Stimulated activated CD4-positive, alpha-beta T cell treated with anti-CD3 and anti-CD28 coated beads, Interleukin-1b, Interleukin-23, amount 100 ng/mL, for 1 hour (primary cell): ENCODE data around the gene SDK1.

Experiments
- DNase-seq, 2 donors: peaks; one replicate each; pipeline ENCODE4 v3.0.0-alpha.2; 2020; ENCODE audit warnings: low read depth in 2 of 2

The SDK1 gene

GRCh38 chr7:3300651-3301448, at the start of gene SDK1:
TSS of gene SDK1 (plus strand) at chr7:3301252. CDS start at chr7:3301587, 335 bp downstream.
- DNase-seq = peak; percentile 77 to 87

DNA sequence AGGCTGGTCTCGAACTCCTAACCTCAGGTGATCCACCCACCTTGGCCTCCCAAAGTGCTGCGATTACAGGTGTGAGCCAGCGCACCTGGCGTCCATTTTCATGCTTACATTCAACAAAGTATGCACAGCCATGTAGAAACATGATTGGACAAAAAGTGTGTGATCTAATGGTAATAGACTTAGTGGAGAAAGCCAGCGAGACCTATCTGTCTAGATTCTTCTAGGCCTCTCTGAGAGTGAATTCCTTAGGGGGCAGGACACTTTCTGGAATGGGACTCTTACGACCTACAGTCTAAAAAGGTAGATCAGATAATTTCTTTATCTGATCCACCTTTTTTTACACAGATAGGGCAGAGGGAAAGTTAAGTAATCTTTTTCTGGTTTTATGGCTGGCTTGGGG, 46.3 kb upstream of the SDK1 start:
- no peak for DNase-seq

GRCh38 chr7:3259711-3260400, 41.2 kb upstream of the SDK1 start:
- DNase-seq = no peak

GRCh38 chr7:3260401-3260715, 40.7 kb upstream of the SDK1 start:
- no peak for DNase-seq

GRCh38 chr7:3264693-3265339, 36.2 kb upstream of the SDK1 start:
- DNase-seq = no peak

DNA sequence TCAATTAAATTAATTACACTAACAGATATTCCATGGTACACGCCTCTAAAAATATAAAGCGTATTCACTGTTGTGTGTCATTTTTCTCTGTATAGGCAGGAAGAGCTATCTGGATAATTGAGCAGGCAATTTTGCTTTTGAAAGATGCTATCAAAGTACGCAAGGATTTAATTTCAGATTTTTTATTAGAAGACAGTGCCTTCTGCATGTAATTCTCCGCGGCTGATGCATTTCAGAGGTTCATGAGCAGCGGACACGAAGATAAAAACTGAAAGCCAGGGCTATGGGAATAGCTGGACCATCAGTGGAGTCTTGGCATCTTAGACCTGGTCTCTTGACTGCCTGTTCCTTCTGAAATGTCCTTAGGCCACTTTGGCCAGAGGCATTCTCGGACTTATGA, 35.7 kb upstream of the SDK1 start:
- no peak for DNase-seq

DNA sequence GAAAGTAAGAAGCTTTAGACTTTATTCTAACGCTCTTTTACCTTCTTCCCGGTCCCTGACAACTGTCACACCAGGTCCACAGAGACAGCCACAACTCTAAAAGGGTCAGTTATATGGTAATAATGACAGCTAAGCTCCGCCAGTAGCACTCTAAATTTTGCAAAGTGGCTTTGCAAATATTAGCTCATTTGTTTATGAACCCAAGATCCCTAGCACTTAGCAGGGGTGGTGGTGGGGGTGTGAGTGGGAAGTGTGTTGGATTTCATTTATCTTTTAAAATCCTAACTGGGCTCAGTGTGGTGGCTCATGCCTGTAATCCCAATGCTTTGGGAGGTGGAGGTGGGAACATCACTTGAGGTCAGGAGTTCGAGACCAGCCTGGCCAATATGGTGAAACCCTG, 34.8 kb upstream of the SDK1 start:
- DNase-seq = no peak

GRCh38 chr7:3267966-3268690, 32.9 kb upstream of the SDK1 start:
- no peak for DNase-seq

GRCh38 chr7:3270362-3270761, 30.7 kb upstream of the SDK1 start:
- DNase-seq = no peak

DNA sequence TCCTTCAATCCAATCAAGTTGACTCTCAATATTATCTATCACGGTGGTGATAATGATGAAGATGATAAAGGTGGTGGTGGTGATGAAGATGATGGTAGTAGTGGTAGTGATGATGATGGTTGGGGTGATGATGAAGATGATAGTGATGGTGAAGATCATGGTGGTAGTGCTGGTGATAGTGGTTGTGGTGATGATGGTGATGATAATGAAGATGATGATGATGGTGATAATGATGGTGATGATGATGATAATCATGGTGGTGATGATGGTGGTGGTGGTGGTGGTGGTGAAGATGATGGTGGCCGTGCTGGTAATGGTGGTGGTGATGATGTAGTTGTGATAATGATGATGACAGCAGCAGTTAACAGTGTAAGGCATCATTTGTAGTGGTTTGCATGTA, 29.8 kb upstream of the SDK1 start:
- DNase-seq = no peak

- DNase-seq = no peak
Measured at GRCh38 chr7:3272691-3273141, 28.3 kb upstream of the SDK1 start.

DNA sequence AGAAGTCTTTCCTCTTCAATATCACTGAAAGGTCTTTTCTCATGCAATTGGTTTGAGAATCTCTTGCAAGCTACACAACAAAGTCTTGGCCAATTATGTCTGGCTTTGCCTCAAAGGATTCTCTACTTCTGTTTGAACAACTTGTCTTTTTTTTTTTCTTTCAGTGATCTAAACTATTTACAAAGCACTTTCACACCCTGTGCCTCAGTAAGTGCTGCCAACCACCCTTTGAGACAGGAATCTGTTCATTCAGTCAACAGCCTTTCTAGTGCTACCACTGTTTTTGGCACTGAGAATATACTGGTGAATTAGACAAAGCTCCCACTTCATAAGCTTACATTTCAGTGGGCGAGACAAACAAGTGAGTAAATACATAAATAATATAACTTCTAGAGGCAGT, 26.9 kb upstream of the SDK1 start:
- no peak for DNase-seq

DNA sequence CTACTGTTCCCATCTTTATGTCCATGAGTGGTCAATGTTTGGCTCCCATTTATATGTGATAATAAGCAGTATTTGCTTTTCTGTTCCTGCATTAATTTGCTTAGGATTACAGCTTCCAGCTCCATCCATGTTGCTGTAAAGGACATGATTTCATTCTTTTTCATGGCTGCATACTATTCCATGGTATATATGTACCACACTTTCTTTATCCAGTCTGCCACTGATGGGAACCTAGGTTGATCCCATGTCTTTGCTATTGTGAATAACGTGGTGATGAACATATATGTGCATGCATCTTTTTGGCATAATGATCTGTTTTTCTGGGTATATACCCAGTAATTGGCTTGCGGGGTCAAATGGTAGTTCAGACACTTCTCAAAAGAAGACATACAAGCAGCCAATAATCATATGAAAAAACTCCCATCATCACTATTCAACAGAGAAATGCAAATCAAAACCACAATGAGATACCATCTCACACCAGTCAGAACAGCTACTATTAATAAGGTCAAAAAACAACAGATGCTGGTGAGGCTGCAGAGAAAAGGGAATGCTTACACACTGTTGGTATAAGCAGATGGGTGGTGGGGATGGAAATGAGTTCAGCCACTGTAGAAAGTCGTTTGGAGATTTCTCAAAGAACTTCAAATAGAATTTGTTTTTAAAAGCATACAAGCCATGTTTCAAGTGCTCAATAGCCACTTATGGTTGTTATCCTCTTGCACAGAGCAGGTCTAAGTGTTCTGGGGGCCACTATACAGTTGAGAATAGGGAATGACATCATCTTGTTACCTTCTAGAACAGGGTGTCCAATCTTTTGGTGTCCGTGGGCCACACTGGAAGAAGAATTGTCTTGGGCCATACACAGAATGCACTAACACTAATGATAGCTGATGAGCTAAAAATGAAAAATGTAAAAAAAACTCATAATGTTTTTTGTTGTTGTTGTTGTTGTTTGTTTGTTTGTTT, 23.2 kb upstream of the SDK1 start:
- DNase-seq = no peak

GRCh38 chr7:3279147-3279818, 21.8 kb upstream of the SDK1 start:
- no peak for DNase-seq

DNA sequence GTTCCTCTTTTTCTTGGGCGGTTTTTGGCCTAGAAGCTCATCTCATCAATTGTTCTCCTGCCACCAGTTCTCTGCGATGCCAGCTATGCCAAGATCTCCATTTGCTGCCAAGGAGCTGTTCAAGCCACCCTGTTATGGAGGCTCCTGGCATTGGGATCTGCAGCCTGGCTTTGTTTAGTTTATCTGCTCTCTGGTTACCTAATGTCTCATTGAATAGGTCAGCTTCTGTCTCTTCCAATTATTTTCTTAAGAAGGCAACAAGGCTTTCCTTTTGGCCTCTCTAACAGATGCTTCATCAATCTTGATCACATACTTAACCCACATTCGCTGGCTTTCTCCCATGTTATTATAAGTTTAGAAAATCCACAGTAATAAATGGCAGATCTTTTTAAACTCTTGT, 20.6 kb upstream of the SDK1 start:
- DNase-seq = no peak

DNA sequence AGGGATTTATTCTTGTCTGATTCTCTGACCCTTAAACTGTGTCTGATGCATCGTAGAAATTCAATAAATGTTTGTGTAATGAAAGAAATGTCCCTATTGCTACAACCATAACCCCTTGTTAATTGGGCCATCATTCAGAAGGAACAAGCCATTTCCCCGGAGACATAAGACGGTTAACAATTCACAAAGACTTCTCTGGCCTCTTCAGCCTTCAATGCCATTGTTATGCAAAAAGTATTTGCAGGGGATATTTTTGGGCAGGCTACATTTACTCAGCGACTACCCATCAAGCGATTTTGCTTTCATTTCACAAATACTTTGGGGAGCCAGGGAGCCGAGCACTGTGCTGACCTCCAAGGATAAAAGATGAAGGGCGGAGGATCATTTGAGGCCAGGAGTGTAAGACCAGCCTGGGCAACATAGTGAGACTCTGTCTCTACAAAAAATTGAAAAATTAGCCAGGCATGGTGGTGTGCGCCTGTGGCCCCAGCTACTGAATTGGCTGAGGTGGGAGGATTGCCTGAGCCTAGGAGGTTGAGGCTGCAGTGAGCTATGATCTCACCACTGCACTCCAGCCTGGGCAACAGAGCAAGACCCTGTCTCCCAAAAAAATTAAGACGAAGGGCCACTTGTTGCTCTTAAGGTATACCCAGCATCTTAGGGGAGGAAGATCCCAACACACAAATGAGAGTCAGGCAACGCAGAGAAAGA, 20.0 kb upstream of the SDK1 start:
- no peak for DNase-seq

- DNase-seq = no peak
Measured at GRCh38 chr7:3282457-3282856, 18.6 kb upstream of the SDK1 start.

DNA sequence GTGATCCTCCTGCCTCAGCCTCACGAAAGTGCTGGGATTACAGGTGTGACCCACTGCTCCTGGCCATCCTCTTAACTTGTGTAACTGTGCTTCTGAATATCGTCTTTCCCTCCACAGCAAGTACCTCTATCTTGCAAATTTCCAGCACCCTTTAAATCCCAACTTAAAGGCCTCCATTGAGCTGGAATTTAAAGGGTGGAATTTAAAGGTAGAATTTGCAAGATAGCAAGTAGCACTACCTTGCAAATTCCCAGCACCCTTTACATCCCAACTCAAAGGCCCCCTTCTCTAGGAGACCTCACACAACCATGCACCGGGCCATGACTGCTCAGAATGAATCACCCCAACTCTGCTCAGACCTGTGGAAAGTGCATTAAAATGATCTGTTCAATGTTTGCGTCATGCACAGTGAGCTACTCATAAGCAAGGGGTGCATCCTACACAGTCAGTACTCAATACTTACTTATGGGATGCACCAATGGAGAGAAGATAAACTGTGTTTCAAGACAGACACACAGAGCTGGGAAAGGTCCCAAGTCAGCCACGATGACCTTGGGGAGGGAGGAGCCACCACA, 17.8 kb upstream of the SDK1 start:
- DNase-seq = no peak

DNA sequence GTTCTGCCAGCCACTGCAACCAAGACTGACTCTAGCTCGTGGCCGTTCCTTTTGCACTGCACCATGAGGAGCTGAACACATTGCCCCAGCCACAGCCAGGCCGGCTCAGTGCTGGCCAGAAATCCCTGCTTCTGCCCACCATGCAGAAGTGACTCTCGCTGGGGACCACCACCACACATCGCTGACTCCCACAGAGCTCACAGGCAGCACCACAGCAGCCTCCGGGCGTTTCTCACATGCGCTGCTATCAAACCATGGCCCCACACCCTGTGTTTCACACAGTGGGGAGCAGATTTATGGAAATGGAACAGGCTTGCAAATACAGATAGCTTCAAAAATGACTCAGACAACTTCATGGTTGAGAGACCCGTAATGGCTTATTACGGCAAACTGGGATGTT, 15.4 kb upstream of the SDK1 start:
- no peak for DNase-seq

- DNase-seq = no peak
Measured at GRCh38 chr7:3289996-3290395, 11.1 kb upstream of the SDK1 start.
